H1 (cell line): ENCODE results near the gene WDR7. TPM values are rescaled to one million over a fixed set of nuclear protein-coding genes. Genes with fewer than 3 reads are reported as not detected.

Source experiments
- ATF2 ChIP-seq: IDR thresholded peaks from 2 replicates; pipeline ENCODE4 v1.6.1; 2012; ENCODE audit warnings: low read length, inconsistent platforms
- CBX8 ChIP-seq: fragments of 300-800, 300-1000 bp; sonication (generic); IDR thresholded peaks from 2 replicates; pipeline ENCODE4 v1.7.1; 2016; ENCODE audit warnings: low read depth, low read length, borderline replicate concordance
- HDAC2 ChIP-seq, 2 experiments: fragments of 300-600 bp in 1 of 2; sonication (generic) in 1 of 2; IDR thresholded peaks; 2 replicates each; pipeline ENCODE4 v1.6.1; 2011 to 2012; ENCODE audit warnings: low read depth in 2 of 2, low read length in 2 of 2, mild to moderate bottlenecking in 2 of 2, moderate library complexity in 2 of 2, borderline replicate concordance in 1 of 2, inconsistent platforms in 1 of 2
- KDM4A ChIP-seq: IDR thresholded peaks from one replicate; pipeline ENCODE4 v1.7.1; 2012; ENCODE audit warnings: low read depth, mild to moderate bottlenecking, moderate library complexity, low read length, inconsistent platforms; ENCODE audit not compliant: severe bottlenecking
- SP2 ChIP-seq: IDR thresholded peaks from 2 replicates; pipeline ENCODE4 v1.6.1; 2012; ENCODE audit warnings: mild to moderate bottlenecking, low read length, inconsistent platforms
- polyA plus RNA-seq, 7 experiments: library from polyadenylated mRNA; depleted of rRNA in 3 of 7; stranded (reverse) in 5 of 7; unstranded in 2 of 7; fragments of >200 nt in 5 of 7; fragments of 200-250 nt in 2 of 7; gene quantifications; 1 replicate in 5 of 7; 2 replicates in 1 of 7; 4 replicates in 1 of 7; pipeline versions ENCODE4 v1.2.1 to v1.2.3, GENCODE V29; 2011 to 2013; ENCODE audit warnings: missing spikeins in 2 of 7, mixed read lengths in 2 of 7
- total RNA-seq: library from RNA; stranded (reverse); fragmentation: NEBNext Ultra II Directional; extraction: Animal tissue kit (Norgen Biotek cat#: 25700); gene quantifications from 2 replicates; pipeline ENCODE4 v1.2.1, GENCODE V29; 2021

WDR7 gene
- total and polyA plus RNA-seq, 2 of the 8 experiments (the other 6 are each of a cell fraction or from before 2014, with no cell fraction given): 5.5 to 15.2 TPM

- TF ChIP-seq ATF2 (no peak), KDM4A (no peak), SP2 (no peak), CBX8 (no peak), HDAC2 (IDR thresholded peaks at IDR 0.05; ENCODE audit: borderline replicate concordance in 1 of 2, low read depth in 2 of 2, low read length in 2 of 2) (no peak)
Observed at GRCh38 chr18:56723706-56724105, 72.5 kb downstream of the WDR7 start (continued).
